Type B pancreatic cell (in vitro differentiated cells): ENCODE results near the gene RGL2. TPM values are rescaled to one million over a fixed set of nuclear protein-coding genes. Genes with fewer than 3 reads are reported as not detected.

Experiments
- DNase-seq: peaks from one replicate; pipeline ENCODE4 v3.0.0; 2021; ENCODE audit warnings: mixed read lengths; ENCODE audit not compliant: unreplicated experiment; ENCODE audit errors: extremely low spot score
- H3K27ac Mint-ChIP-seq: 2 replicates; pipeline ENCODE4 v1.8.0; 2021; ENCODE audit warnings: mild to moderate bottlenecking, mixed read lengths
- H3K27me3 Mint-ChIP-seq: 2 replicates; pipeline ENCODE4 v1.8.0; 2021; ENCODE audit warnings: mixed read lengths
- H3K36me3 Mint-ChIP-seq: 2 replicates; pipeline ENCODE4 v1.8.0; 2021; ENCODE audit warnings: mixed read lengths
- H3K4me1 Mint-ChIP-seq: one replicate; pipeline ENCODE4 v1.8.0; 2021; ENCODE audit warnings: mixed read lengths; ENCODE audit not compliant: unreplicated experiment
- H3K4me3 Mint-ChIP-seq: 2 replicates; pipeline ENCODE4 v1.8.0; 2021; ENCODE audit warnings: mild to moderate bottlenecking, mixed read lengths
- H3K9me3 Mint-ChIP-seq: 2 replicates; pipeline ENCODE4 v1.8.0; 2021; ENCODE audit warnings: mixed read lengths
- total RNA-seq: library from RNA; stranded (reverse); gene quantifications from 2 replicates; pipeline ENCODE4 v1.2.1, GENCODE V29; 2021; ENCODE audit warnings: low replicate concordance
- TF ChIP-seq, protein P1 (sequence below): fragments of 200-600 bp; sonication (generic); conservative IDR thresholded peaks from 2 replicates; pipeline ENCODE4 v1.5.0; 2021; ENCODE audit warnings: antibody characterized with exemption, mild to moderate bottlenecking

RGL2 gene
- total RNA-seq, 1 donor from 2014 or later = 128 TPM

DNA sequence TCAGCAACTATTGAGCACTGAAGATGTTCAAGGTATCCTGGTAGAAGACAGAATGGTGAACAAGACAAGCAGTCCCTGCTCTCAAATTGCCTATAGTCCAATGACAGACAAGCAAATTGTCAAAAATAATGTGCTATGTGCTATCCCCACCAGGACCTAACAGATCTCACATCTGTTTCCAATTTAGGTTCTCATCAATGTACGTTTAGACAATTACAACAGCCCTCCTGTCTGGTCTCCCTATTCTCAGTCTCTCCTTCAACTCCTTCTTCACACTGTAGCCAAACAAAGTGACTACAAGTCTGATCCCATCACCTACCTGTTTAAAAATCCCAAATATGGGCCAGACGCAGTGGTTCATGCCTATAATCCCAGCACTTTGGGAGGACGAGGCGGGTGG, 7.6 kb upstream of the RGL2 start:
- Mint-ChIP-seq H3K27me3 (no peaks in the 10 kb centered on the region), H3K4me1 (peaks cover 8% of the 10 kb centered on the region), H3K4me3 (no peak overlapping the region), H3K36me3 (peaks cover 14% of the 10 kb centered on the region), H3K27ac (no peak overlapping the region), H3K9me3 (no peaks in the 10 kb centered on the region)
- DNase-seq = no peak
- TF ChIP-seq, protein P1, sequence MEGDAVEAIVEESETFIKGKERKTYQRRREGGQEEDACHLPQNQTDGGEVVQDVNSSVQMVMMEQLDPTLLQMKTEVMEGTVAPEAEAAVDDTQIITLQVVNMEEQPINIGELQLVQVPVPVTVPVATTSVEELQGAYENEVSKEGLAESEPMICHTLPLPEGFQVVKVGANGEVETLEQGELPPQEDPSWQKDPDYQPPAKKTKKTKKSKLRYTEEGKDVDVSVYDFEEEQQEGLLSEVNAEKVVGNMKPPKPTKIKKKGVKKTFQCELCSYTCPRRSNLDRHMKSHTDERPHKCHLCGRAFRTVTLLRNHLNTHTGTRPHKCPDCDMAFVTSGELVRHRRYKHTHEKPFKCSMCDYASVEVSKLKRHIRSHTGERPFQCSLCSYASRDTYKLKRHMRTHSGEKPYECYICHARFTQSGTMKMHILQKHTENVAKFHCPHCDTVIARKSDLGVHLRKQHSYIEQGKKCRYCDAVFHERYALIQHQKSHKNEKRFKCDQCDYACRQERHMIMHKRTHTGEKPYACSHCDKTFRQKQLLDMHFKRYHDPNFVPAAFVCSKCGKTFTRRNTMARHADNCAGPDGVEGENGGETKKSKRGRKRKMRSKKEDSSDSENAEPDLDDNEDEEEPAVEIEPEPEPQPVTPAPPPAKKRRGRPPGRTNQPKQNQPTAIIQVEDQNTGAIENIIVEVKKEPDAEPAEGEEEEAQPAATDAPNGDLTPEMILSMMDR = no peak

DNA sequence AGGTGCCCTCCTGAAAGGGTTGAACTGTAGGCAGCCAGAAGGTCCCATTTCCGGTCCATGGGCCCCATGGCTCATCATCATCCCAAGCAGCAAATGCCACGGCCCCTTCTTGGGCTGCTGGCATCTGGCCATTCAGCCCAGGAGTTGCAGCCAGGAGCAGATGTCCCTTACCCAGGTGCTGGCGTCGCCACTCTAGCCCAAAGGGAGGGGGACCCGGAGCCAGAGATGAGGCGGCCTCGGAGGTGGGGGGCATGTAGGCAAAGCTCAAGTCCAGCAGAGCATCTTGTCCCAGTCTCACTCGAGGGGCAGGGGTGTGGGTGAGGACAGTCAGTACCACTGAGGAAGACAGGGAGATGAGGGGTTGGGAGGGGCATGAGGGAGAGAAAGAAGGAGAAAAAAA, 6.3 kb upstream of the RGL2 start:
- Mint-ChIP-seq H3K4me3 (no peak overlapping the region), H3K9me3 (no peaks in the 10 kb centered on the region), H3K27ac (no peak overlapping the region), H3K36me3 (peaks cover 14% of the 10 kb centered on the region), H3K4me1 (peaks cover 9% of the 10 kb centered on the region), H3K27me3 (no peaks in the 10 kb centered on the region)
- TF ChIP-seq, protein P1 = no peak
- DNase-seq = no peak

DNA sequence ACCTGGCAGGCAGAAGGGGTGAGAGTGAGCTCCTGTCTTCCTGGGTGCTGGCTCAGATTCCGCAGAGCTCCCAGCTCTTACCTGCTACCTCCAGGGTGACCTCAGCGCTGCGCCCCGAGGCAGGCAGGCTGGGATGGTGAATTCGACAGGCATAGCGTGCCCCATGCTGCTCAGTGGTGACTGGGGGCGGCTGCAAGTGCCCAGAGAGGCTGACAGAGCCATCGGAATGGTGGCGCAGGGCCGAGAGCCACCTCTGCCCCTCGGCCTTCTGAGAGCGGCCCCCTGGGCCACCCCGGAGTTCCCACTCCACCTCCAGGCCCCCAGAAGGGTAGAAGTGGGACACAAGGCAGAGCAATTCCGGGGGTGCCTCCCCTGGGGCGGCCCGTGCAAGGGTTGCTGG, 5.5 kb upstream of the RGL2 start:
- H3K27ac Mint-ChIP-seq = no peak overlapping the region
- no peak overlapping the region for H3K4me3 Mint-ChIP-seq
- no peak for DNase-seq
- H3K9me3 Mint-ChIP-seq = no peaks in the 10 kb centered on the region
- peaks cover 22% of the 10 kb centered on the region for H3K36me3 Mint-ChIP-seq
- H3K27me3 Mint-ChIP-seq = no peaks in the 10 kb centered on the region
- peaks cover 16% of the 10 kb centered on the region for H3K4me1 Mint-ChIP-seq
- TF ChIP-seq, protein P1 = no peak

DNA sequence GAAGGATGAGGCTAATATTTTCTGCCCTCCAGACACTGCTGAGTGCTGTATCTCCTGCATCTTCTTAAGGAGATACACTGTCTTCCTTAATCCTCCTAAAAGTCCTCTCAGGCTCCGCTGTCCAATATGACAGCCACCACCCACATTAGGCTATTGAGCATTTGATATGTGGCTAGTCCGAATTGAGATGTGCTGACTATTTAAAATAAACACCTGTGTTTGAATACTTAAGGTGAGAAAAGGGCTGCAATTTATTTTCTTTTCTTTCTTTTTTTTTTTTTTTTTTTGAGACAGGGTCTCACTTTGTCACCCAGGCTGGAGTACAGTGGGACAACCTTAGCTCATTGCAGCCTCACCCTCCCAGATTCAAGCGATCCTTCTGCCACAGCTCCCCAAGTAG, 3.1 kb upstream of the RGL2 start:
- H3K4me1 Mint-ChIP-seq = peaks cover 16% of the 10 kb centered on the region
- no peak overlapping the region for H3K4me3 Mint-ChIP-seq
- TF ChIP-seq, protein P1 = no peak
- peaks cover 3% of the 10 kb centered on the region for H3K27me3 Mint-ChIP-seq
- peaks cover 17% of the 10 kb centered on the region for H3K36me3 Mint-ChIP-seq
- no peak for DNase-seq
- no peak overlapping the region for H3K27ac Mint-ChIP-seq
- no peaks in the 10 kb centered on the region for H3K9me3 Mint-ChIP-seq

DNA sequence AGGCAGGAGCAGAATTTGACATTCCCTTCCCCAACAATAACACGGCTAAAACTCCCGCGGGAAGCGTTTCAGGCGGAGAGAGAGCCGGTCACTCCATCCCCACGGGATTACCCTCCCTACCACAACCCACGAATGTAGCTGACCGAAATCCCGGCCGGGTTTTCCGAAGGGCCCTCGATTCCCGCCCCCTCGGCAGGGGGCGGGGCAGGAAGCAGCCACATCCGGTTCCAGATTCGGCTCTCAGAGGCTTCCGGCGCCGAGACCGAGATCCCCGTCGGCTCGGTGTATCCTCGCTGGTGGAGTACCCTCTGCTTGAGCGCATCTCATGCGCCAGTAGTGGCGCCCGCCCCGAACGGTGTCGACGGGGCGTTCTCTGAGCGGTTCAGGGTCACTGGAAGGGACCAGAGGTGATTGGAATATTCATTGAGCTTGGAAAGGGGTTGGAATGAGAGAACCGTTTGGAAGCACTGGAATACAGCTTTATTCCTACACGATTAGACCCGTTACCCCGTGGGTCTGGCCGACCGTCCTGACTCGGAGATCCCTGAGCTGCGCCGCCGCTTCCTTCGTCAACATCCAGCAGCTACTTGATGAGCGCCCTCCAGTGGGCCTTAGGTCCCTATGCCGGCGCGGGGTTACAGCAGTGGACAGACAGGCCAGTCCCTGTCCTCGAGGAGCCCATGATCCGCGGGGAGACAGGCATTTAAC, 649 bp upstream of the RGL2 start:
- peak overlapping the region; percentile 99 for H3K4me3 Mint-ChIP-seq
- peaks cover 3% of the 10 kb centered on the region for H3K27me3 Mint-ChIP-seq

More for the DNA sequence above, 649 bp upstream of the RGL2 start:
- peak overlapping the region; percentile 98 for H3K27ac Mint-ChIP-seq
- peaks cover 9% of the 10 kb centered on the region for H3K4me1 Mint-ChIP-seq
- H3K36me3 Mint-ChIP-seq = peaks cover 12% of the 10 kb centered on the region
- TF ChIP-seq, protein P1 = peak; percentile 85
- peak; percentile 92 for DNase-seq
- H3K9me3 Mint-ChIP-seq = no peaks in the 10 kb centered on the region
